Fibroblast of villous mesenchyme (primary cell): ENCODE measurements around the gene LSM14A. TPM values are rescaled to one million over a fixed set of nuclear protein-coding genes. Genes with fewer than 3 reads are reported as not detected.
A peak's percentile ranks its signal among the peaks of the same experiment; 100 is the strongest.

Source experiments
- DNase-seq: peaks from one replicate; pipeline ENCODE4 v3.0.0-alpha.2; 2010; ENCODE audit warnings: low read depth
- H3K4me3 ChIP-seq: 2 replicates; pipeline ENCODE4 v1.5.1; 2011; ENCODE audit warnings: low read depth, mild to moderate bottlenecking, low read length
- total RNA-seq: library from RNA; depleted of rRNA; stranded (reverse); fragments of >200 nt; gene quantifications from 2 replicates; pipeline ENCODE4 v1.2.3, GENCODE V29; 2012
- TF ChIP-seq, protein P1 (sequence below): IDR thresholded peaks from 2 replicates; pipeline ENCODE4 v1.5.1; 2012; ENCODE audit warnings: low read depth, mild to moderate bottlenecking, low read length; ENCODE audit not compliant: insufficient read depth

The LSM14A gene
- total RNA-seq, 1 donor = 72.1 TPM

DNA sequence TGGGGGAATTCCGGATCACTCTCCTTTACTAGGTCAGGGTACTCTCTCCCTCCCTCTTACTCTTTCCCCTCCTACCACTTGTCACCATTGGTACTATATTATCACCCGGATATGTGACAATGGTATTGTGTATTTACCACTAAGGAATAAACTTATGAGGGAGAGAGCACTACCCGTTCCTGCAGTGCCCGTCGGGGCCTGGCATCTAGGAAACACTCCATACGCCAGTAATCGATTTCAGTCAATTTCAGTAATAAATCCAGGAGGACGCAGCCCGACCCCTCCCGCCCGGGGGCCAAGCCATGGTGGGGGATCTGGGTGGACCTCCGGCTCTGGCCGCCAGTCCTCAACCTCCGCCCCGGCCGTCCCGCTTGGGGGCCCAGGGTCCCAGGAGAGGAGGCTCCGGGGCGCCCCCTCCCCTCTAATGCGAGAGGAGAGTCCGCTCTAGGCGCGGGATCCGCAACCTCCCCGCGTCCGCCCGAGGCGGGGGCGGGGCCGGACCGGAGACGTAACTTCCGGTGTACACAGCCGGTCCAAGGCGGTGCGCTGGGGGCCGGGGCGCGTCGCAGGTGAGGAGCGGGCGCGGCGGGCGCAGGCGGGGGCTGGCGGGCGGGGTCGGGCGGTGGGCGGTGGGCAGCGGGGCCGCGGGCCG is 81.9 kb downstream of the LSM14A start, which contains the start of gene GARRE1:
TSS of gene GARRE1 (plus strand) at position 509 of the 652 bp plus-strand sequence. CDS start 45,920 bp downstream, outside the sequence.
- peak within 1 kb of the TSS; percentile 77 for H3K4me3 ChIP-seq
- peak; percentile 64 for DNase-seq
- TF ChIP-seq, protein P1, sequence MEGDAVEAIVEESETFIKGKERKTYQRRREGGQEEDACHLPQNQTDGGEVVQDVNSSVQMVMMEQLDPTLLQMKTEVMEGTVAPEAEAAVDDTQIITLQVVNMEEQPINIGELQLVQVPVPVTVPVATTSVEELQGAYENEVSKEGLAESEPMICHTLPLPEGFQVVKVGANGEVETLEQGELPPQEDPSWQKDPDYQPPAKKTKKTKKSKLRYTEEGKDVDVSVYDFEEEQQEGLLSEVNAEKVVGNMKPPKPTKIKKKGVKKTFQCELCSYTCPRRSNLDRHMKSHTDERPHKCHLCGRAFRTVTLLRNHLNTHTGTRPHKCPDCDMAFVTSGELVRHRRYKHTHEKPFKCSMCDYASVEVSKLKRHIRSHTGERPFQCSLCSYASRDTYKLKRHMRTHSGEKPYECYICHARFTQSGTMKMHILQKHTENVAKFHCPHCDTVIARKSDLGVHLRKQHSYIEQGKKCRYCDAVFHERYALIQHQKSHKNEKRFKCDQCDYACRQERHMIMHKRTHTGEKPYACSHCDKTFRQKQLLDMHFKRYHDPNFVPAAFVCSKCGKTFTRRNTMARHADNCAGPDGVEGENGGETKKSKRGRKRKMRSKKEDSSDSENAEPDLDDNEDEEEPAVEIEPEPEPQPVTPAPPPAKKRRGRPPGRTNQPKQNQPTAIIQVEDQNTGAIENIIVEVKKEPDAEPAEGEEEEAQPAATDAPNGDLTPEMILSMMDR = no peak

DNA sequence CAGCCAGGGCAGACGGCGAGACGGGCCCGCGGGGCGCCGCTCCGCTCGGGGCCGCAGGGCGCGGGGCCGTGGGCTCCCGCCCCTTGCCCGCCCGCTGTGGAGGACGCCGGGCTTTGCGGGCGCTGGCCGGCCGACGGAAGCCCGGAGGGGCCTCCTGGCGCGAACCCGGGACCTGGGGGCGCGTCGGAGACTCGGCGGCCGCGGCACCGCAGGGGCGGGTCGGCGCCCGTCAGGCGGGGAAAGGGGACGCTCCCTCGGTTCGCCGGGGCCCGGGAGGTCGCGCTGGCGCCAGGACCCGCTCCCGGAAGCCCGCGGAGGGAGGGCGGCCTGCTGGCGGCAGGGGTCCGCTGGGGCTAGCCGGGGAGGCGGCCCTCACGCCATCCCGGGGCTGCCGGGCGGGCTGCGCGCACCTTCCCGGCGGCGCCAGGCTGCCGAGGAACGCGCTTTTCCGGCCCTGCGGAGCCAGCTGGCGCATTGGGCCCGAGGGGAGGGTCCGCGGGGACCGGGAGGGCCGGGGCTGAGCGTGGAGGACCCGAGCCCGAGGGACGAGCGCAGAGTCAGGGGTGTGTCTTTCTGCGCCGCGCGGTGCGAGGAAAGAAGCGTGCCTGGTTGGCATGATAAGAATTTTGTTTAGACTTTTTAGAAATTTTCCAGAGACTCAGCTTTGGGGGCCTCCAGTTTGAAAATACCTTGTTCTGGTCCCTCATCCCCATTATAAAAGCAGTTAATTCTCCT is 82.6 kb downstream of the LSM14A start:
- DNase-seq = peak; percentile 38
- peak overlapping the region; percentile 77 for H3K4me3 ChIP-seq
- TF ChIP-seq, protein P1 = no peak

DNA sequence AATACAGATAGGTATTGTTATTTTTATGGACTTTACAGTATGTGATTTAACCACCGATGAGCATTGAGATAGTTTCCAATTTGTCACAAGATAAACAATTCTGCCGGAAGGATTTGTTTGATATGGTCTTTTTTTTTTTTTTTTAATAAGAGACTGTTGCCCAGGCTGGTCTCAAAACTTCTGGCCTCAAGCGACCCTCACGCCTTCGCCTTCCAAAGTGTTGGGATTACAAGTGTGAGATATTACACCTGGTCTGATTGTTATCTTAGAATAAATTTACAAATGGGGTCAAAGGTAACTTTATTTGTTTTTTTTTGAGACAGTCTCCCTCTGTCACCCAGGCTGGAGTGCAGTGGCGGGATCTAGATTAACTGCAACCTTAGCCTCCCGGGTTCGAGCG is 83.2 kb downstream of the LSM14A start:
- DNase-seq = no peak
- TF ChIP-seq, protein P1 = no peak
- H3K4me3 ChIP-seq = peak overlapping the region; percentile 77

DNA sequence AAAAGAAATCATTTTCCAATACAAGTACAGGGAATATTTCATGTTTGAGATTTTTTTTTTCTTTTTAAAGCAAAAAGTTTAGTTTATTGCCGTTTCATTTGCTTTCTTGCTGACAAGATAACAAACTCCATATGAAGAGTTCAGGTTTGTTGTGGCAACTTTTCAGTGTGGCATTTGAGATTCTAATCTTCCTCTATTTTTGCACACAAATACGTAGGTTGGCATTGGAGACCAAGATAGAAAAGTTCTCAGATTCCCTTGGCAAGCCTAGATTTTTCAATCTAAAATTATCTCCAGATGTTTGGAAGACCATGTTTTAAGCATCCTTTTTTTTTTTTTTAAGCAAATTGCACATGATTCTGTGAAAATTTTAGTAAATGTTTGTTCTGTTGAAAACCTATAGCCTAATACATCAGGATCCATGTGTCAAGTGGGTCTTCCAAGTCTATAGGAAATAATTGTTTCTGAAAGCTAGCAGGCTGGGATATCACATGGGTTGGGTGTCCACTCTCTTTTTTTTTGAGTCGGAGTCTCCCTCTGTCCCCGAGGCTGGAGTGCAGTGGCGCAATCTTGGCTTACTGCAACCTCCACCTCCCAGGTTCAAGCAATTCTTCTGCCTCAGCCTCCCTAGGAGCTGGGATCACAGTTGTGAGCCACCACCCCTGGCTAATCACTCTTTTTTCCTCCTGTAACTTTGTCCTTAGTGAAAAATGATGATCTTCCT is 84.7 kb downstream of the LSM14A start:
- no peak for DNase-seq
- TF ChIP-seq, protein P1 = no peak
- no peak overlapping the region for H3K4me3 ChIP-seq

DNA sequence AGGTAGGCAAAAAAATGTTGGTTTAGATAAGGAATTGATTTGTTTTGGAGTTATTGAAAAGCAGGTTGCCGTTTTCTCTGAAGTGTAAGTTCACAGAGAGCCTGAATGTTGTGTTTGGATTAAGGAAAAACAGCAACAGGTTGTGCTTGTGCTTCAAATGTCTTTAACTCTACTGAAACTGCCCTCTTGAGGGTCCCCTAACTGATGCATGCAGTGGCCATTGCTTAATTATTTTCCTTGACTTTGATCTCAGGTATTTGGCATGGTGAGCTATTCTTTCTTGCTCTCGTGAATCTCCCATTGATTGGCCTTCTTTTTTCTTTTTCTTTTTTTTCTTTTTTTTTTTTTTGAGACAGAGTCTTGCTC is 85.2 kb downstream of the LSM14A start:
- DNase-seq = no peak
- H3K4me3 ChIP-seq = no peak overlapping the region
- TF ChIP-seq, protein P1 = no peak

DNA sequence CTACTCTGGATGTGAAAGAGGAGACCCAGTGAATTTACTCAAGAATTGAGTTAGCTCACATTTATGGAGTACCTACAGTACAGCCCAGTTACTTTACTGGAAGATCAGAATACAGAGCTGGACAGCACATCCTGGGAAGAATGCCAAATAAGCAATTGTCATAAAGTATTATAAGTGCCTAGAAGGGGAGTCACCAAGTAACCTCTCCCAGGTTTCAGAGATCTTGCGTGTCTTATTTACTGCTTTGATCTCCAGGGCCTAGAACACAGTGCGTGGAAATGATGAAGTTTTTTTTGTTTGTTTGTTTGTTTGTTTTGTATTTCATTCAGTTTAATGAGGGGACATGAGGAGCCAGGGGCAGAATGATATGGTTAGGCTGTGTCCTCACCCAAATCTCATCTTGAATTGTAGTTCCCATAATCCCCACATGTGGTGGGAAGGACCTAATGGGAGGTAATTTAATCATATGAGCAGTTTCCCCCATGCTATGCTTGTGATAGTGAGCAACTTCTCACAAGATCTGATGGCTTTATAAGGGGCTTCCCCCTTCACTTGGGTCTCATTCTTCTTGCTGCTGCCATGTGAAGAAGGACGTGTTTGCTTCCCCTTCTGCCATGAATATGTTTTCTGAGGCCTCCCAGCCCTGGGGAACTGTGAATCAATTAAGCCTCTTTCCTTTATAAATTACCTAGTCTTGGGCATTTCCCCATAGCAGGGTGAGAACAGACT is 87.2 kb downstream of the LSM14A start:
- H3K4me3 ChIP-seq = no peak overlapping the region
- TF ChIP-seq, protein P1 = no peak
- peak; percentile 49 for DNase-seq
